Activated CD8-positive, alpha-beta memory T cell treated with anti-CD3 and anti-CD28 coated beads for 36 hours (primary cell): ENCODE measurements around the gene NFYA. TPM values are rescaled to one million over a fixed set of nuclear protein-coding genes. Genes with fewer than 3 reads are reported as not detected.
"Not testable (repeated sequence)": the region's sequence is repeated elsewhere in the genome, so short reads cannot be mapped to it uniquely, and the experiment has no call there.

Experiments used
- CTCF ChIA-PET: fragments of 350-600 bp; sonication (Branson Sonifier 250); formaldehyde crosslinking; loops from one replicate; lab custom pipeline; 2021; ENCODE audit warnings: antibody characterized with exemption; lab: Charles Lee
- POLR2A ChIA-PET: fragments of 350-600 bp; sonication (Branson Sonifier 250); formaldehyde crosslinking; loops from one replicate; lab custom pipeline; 2021; ENCODE audit warnings: antibody characterized with exemption; lab: Charles Lee
- total RNA-seq, 2 experiments: library from RNA; stranded (reverse); gene quantifications; one replicate each; pipeline ENCODE4 v1.2.3, GENCODE V29; 2021

NFYA gene
- total RNA-seq, 2 experiments from 2014 or later, result 26.8 to 27.1 TPM

DNA sequence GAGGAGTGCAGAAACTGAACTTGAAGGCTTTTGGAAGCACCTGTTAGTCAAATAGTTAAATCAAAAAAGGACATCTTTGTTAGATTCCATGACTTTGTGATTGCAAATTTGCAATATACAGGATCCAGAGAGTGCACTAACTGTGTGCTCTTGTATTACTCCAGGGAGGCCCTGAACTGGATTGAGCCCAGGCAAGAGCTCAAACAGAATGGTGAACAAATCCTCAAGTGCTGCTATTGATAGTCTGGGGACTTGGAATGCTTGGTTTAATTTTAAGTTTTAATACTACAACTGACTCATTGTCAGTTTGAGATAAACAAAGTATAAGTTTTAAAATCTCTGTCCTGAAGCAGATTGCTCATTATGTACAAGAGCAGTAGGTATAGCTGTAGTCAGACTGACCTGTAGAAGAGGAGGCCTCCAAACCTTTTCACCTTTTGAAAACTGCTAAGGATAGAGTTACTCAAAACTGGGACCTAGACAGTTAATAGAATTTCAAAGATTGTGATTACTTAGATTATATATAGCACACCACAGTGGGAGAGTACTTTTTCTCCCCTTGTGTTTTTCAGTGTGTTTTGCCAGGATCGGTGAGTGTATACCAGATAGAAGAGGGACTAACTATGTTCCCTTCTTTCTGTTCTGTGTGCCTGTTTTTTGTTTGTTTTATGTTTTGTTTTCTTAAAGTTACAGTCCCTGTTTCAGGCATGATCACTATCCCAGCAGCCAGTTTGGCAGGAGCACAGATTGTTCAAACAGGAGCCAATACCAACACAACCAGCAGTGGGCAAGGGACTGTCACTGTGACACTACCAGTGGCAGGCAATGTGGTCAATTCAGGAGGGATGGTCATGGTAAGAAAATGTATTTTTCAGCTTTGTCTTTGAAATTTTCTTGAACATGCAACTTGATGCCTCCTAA lies 18.3 kb downstream of the NFYA start:
- CTCF ChIA-PET, result interaction anchor here (1.0 to 1.4 kb wide), 3 partner anchors 13 to 109 kb away, joined by 4 to 8 read pairs (median 4); no protein-coding TSS in a partner anchor
- POLR2A ChIA-PET, result interaction anchor here (0.7 kb wide), 1 partner anchor 16 kb away, joined by 3 read pairs; no protein-coding TSS in a partner anchor

DNA sequence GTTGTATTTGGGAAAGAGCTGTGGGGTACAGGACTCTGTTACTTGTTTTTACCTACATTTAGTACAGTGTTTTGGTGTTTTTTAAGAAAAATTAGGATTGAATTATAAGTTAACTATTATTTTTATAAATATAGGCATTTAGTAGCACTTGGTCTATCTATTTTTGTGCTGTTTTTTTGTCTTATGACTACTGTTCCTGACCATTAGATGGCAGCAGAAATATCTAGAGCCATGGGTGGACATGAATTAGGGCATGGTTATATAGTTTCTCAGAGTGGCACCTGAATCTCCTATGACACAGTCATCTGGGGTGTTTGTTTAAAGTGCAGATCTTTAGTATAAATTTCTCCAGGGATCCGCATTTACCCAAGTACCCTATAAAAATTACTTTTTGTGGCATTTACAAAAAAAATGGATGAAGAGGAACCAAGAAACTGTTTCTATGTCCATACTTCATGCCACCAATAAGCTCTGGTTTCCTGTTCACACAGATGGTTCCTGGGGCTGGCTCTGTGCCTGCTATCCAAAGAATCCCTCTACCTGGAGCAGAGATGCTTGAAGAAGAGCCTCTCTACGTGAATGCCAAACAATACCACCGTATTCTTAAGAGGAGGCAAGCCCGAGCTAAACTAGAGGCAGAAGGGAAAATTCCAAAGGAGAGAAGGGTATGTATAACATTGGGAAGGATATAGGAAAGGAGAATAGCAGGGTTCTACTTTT lies 19.8 kb downstream of the NFYA start:
- CTCF ChIA-PET, result interaction anchor here (1.0 to 1.4 kb wide), 5 partner anchors 8 to 107 kb away, joined by 3 to 8 read pairs (median 4); no protein-coding TSS in a partner anchor
- POLR2A ChIA-PET, result no interaction called here

DNA sequence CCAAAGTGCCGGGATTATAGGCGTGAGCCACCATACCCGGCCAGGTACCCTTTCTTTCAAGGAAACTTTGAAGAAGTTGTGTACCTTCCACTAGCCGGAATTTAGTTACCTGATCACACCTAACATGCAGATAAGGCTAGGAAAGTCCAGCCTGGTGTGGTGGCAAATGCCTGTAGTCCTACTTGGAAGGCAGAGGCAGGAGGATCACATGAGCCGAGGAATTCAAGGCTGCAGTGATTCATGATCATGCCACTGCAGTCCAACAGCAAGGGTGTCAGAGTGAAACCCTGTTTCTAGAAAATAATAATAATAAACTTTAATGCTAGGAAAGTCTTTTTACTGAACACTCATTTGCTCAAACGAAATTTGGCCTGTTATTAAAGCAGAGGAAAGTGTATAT lies 21.0 kb downstream of the NFYA start:
- POLR2A ChIA-PET, result no interaction called here
- CTCF ChIA-PET, result interaction anchor here (0.6 kb wide), 1 partner anchor 88 kb away, joined by 4 read pairs; no protein-coding TSS in a partner anchor

- ChIA-PET CTCF (no interaction called here), POLR2A (no interaction called here)
These were observed 24.8 kb downstream of the NFYA start for GRCh38 chr6:41097467-41098090.

GRCh38 chr6:41098366-41098765 lies 25.6 kb downstream of the NFYA start:
- ChIA-PET CTCF (no interaction called here), POLR2A (no interaction called here)

GRCh38 chr6:41100871-41101287 lies 28.1 kb downstream of the NFYA start:
- CTCF ChIA-PET, result interaction anchor here (0.8 to 1.6 kb wide), 2 partner anchors 9 to 81 kb away, joined by 3 to 4 read pairs; no protein-coding TSS in a partner anchor
- POLR2A ChIA-PET, result no interaction called here

DNA sequence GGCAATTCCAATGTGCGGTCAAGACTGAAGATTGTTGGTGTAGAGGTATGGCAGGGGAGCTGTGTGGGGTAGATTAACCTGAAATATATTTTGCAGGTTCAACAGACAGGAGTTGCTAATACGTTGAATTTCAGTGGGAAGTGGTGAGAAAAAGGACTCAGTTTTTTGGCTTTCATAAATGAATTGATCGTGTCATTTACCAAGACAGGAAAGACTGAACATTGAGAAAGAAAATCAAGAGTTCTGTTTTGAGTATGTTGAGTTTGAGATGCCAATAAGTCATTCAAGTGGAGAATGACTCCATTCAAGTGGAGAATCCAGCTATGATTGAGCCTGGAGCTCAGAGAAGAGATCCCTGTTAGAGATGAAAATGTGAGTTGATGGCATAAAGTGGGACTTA lies 31.1 kb downstream of the NFYA start:
- CTCF ChIA-PET, result interaction anchor here (1.5 to 2.2 kb wide), 2 partner anchors 12 to 216 kb away, joined by 4 to 5 read pairs; no protein-coding TSS in a partner anchor
- POLR2A ChIA-PET, result no interaction called here

DNA sequence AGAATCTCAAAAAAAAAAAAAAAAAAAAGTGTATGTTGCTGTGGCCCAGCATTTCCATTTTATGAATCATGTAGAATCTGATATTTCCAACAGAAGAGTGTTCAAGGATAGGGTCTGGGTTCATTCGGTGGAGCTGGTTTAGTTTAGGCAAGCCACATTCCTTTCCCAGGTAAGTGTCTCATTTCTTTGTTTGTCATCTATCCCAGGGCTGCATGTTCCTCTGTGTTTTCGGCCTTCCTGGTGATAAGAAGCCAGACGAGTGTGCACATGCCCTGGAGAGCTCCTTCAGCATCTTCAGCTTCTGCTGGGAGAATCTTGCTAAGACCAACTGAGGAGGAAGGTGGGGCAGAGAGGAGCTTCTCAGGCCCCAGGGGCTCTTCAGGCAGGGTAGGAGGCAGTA lies 38.2 kb downstream of the NFYA start:
- ChIA-PET CTCF (interaction anchor here (0.7 kb wide), 1 partner anchor 84 kb away, joined by 4 read pairs; no protein-coding TSS in a partner anchor), POLR2A (no interaction called here)

- CTCF ChIA-PET, POLR2A ChIA-PET: not testable (repeated sequence)
These were observed 42.3 kb downstream of the NFYA start for GRCh38 chr6:41115027-41115426.

- ChIA-PET POLR2A (no interaction called here), CTCF (interaction anchor here (1.2 kb wide), 1 partner anchor 15 kb away, joined by 3 read pairs; no protein-coding TSS in a partner anchor)
These were observed 46.7 kb downstream of the NFYA start for GRCh38 chr6:41119508-41119907.

DNA sequence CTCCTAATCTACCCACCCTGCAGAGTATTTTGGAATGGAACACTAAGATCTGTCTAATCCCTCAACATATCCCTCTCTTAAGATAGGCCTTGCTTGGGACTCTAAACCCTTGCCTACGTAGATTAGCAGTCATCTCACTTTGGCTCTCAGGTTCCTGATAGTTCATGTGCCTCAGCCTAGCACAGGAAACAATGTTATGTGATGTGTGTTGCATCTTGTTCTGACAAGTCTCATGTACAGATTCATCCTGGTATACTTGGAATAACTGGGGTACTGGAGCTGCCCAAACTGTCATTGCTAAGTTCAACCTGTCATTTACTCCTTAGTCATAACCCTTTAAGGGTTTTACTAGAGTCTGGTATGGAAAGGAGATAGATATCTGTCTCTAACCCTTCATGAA lies 47.3 kb downstream of the NFYA start:
- POLR2A ChIA-PET, result no interaction called here
- CTCF ChIA-PET, result no interaction called here

GRCh38 chr6:41122373-41122772 lies 49.6 kb downstream of the NFYA start:
- POLR2A ChIA-PET, result no interaction called here
- CTCF ChIA-PET, result no interaction called here

DNA sequence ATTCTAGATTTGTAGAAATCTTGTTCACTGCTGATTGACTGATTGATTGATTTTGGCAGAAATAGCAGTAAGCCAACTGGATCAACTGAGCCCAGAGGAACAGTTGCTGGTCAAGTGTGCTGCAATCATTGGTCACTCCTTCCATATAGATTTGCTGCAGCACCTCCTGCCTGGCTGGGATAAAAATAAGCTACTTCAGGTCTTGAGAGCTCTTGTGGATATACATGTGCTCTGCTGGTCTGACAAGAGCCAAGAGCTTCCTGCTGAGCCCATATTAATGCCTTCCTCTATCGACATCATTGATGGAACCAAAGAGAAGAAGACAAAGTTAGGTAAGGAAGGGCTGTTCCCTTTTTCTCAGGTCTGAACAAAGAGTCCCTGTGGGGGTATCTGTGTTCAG lies 50.1 kb downstream of the NFYA start:
- ChIA-PET POLR2A (no interaction called here), CTCF (no interaction called here)

GRCh38 chr6:41125282-41125681 lies 52.5 kb downstream of the NFYA start:
- CTCF ChIA-PET, result no interaction called here

DNA sequence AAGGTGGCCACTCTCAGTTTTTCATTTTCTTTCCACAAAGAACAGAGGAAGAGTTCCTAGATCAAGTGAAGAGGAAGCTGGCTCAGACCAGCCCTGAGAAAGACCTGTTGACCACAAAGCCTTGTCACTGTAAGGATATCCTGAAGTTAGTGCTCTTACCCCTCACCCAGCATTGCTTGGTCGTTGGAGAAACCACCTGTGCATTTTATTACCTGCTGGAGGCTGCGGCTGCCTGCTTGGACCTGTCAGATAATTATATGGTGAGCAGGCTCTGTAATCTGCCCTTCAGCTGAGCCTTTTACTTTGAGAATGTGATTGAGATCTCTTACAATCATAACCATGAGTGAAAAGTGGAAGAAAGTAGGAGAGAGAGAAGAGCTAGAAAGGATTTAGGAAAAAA lies 59.5 kb downstream of the NFYA start:
- ChIA-PET CTCF (no interaction called here), POLR2A (no interaction called here)

More at GRCh38 chr6:41125282-41125681, 52.5 kb downstream of the NFYA start:
- POLR2A ChIA-PET, result no interaction called here

GRCh38 chr6:41135062-41135832 lies 62.5 kb downstream of the NFYA start:
- ChIA-PET CTCF (no interaction called here), POLR2A (no interaction called here)

DNA sequence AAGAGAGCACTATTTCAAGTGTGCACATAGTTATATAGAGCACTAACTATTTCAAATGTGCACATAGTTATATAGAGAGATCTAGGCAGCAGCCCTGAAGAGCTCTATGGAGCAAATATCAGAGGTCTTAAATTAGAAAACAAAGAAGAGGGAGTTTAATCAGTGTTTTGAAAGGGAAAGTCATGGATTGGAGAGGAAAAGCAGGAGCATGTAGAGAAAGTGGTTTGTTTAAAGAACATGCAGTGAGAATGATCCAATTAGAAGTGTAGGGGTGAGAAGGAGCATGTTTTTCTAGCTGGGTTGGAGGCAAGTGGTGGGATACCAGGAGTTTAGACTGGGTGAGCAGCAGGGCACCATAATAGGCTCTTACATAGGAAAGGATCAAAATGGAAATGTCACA lies 64.1 kb downstream of the NFYA start:
- ChIA-PET CTCF (no interaction called here), POLR2A (no interaction called here)

DNA sequence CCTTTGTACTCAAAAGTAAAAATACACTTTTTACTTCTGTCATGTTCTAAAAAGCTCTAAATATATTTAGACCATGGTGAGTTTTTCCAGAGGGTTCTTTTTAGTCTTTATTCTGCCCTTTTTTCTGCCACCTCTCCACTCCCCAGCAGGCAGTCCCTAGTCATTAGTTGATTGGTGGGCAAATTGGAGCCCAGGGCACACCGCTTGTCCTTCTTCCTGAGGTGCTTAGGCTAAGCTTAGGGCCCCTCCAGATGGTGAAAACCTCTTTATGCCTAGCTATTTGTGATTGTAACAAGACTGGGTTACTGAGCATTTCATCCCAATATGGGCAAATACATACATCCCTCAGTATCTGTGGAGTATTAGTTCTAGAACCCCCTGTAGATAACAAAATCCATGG lies 75.1 kb downstream of the NFYA start:
- CTCF ChIA-PET, result no interaction called here
- POLR2A ChIA-PET, result no interaction called here
